Fibroblast of villous mesenchyme (primary cell): ENCODE results near the gene BOD1L1. TPM values are rescaled to one million over a fixed set of nuclear protein-coding genes. Genes with fewer than 3 reads are reported as not detected.

Source experiments
- DNase-seq: peaks from one replicate; pipeline ENCODE4 v3.0.0-alpha.2; 2010; ENCODE audit warnings: low read depth
- H3K4me3 ChIP-seq: 2 replicates; pipeline ENCODE4 v1.5.1; 2011; ENCODE audit warnings: low read depth, mild to moderate bottlenecking, low read length
- total RNA-seq: library from RNA; depleted of rRNA; stranded (reverse); fragments of >200 nt; gene quantifications from 2 replicates; pipeline ENCODE4 v1.2.3, GENCODE V29; 2012
- TF ChIP-seq, protein P1 (sequence below): IDR thresholded peaks from 2 replicates; pipeline ENCODE4 v1.5.1; 2012; ENCODE audit warnings: low read depth, mild to moderate bottlenecking, low read length; ENCODE audit not compliant: insufficient read depth

BOD1L1 gene
- total RNA-seq, 1 donor, result 23.7 TPM

DNA sequence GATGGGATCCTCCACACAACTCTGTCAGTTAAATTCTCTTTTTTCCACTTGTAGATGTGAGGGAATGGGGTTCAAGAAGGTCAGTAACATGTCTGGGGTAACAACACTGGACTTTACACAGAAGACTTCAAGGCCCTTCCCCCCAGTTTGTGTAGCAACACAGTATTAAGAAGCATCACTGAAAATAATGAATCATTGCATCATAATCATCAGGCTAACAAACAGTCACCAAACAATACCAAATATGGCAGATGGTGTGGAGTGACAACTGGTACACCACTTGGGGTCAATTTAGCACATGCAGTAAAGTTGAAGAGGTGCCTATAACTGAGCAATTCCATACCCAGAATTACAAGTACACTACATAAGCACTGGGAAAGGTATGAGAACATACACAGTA, 38.6 kb downstream of the BOD1L1 start:
- TF ChIP-seq, protein P1, sequence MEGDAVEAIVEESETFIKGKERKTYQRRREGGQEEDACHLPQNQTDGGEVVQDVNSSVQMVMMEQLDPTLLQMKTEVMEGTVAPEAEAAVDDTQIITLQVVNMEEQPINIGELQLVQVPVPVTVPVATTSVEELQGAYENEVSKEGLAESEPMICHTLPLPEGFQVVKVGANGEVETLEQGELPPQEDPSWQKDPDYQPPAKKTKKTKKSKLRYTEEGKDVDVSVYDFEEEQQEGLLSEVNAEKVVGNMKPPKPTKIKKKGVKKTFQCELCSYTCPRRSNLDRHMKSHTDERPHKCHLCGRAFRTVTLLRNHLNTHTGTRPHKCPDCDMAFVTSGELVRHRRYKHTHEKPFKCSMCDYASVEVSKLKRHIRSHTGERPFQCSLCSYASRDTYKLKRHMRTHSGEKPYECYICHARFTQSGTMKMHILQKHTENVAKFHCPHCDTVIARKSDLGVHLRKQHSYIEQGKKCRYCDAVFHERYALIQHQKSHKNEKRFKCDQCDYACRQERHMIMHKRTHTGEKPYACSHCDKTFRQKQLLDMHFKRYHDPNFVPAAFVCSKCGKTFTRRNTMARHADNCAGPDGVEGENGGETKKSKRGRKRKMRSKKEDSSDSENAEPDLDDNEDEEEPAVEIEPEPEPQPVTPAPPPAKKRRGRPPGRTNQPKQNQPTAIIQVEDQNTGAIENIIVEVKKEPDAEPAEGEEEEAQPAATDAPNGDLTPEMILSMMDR, result no peak
- no peak overlapping the region for H3K4me3 ChIP-seq
- no peak for DNase-seq

DNA sequence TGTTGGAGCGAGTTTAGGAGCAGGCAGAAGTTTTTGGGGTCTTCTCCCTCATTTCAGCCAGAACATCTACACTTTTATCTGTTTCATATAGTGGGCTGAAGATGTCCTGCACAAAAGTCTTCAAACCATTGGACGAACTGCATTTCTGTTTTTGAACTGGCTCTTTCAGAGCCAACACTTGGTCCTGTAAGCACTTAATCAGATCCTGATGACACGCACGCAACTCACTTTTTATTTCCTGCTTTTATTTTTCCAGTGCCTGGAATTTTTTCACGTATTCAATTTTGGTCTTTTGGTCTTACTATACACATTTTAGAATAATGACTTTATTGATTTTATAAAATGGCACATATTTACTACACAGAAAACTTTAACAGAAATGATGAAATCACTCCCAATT, 43.0 kb downstream of the BOD1L1 start:
- TF ChIP-seq, protein P1, result no peak

DNA sequence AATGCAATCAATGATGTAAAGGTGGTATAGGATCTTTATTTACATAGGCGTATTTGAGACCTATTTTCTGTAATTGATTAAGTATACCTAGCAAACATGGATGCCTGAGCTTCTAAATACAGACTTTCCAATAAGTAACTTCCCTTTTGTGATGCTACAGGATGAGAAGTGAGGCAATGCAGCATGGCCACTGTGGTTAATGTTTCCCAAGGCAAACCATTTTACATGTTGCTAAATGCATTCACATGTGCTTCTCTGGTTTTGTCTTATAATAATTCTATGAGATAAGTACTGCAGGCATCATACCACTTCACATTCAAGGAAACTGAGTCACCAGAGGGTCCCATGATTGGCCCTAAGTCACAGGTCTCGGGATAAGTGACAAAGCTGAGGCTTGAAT, 47.5 kb downstream of the BOD1L1 start:
- no peak overlapping the region for H3K4me3 ChIP-seq
- no peak for DNase-seq
- TF ChIP-seq, protein P1, result no peak

More for the DNA sequence above, 43.0 kb downstream of the BOD1L1 start:
- H3K4me3 ChIP-seq, result no peak overlapping the region
- no peak for DNase-seq

DNA sequence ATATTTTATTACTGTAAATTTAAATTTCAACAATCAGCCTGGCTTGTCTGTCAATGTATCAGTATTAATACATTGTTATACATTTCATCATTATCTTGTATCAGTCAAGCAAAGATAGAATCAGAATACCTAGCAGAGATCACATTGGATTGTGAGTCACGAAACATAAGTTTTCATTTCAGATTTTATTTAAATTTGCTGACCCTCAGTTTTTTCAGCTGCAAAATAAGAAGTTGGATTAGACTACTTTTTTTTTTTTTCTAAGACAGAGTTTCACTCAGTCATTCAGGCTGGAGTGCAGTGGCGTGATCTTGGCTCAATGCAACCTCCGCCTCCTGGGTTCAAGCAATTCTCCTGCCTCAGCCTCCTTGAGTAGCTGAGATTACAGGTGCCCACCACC, 49.9 kb downstream of the BOD1L1 start:
- no peak for DNase-seq
- TF ChIP-seq, protein P1, result no peak
- H3K4me3 ChIP-seq, result no peak overlapping the region

DNA sequence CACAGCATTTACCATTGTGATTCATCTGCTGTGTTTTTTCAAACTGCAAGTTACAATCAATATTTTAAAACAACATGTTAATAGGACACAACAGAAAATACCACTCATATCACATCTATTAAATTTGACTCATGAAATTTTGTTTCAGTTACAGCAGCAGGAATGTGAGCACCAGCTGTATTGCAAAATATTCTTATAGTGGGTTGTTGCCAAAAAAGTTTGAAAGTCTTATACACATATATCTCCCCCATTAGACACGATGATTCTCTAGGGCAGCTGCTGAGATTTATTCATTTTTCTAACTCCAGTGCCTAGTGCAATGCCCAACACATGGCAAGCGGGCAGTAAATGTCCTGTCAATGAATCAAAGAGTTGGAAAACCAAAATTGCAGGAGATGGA, 56.6 kb downstream of the BOD1L1 start:
- H3K4me3 ChIP-seq, result no peak overlapping the region
- no peak for DNase-seq
- TF ChIP-seq, protein P1, result no peak

DNA sequence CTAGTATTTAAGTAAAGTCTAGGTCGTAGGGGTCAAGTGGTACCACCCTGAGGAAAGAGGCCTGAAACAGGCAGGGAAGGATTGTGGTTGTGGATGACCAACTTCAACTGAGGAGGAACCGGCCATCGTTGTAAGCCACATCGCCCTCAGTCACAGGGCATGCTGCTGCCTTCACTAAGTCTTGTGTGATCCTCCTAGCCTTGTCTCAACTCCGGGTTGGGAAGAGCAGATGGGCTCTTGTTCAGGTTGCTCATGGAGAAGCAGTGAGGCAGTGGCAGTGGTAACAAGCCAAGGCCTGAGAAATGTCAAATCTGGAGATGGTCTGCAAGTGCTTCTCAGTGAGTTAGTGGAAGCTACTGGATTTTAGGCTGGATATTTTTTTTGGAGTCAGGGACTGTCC, 60.4 kb downstream of the BOD1L1 start:
- TF ChIP-seq, protein P1, result no peak
- no peak overlapping the region for H3K4me3 ChIP-seq
- DNase-seq, result no peak

DNA sequence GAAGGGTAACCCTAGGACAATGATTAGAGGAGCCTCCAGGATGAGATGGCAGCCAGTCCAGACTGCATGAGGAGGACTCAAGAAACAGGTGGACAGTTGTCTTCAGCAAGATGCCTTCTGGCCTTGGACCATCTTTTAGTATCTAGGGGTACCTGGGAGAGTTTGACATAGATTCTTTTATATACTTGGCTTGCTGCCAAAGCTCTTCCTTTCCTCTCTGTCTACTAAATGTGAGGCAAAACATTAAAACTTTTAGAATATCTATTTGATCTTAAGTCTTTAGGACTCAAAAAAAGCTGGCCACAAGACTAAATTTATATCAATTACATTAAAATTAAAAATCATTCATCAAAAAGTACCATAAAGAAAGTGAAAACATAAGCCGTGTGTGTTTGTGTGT, 64.6 kb downstream of the BOD1L1 start:
- TF ChIP-seq, protein P1, result no peak
- DNase-seq, result no peak

More for the DNA sequence above, 64.6 kb downstream of the BOD1L1 start:
- H3K4me3 ChIP-seq, result no peak overlapping the region
